HG02588 (cell line): ENCODE results near the gene MRPL51.
"Not testable (repeated sequence)": the region's sequence is repeated elsewhere in the genome, so short reads cannot be mapped to it uniquely, and the experiment has no call there.

Source experiments
- ATAC-seq: cut with Tn5 transposase; IDR thresholded peaks from one replicate; pipeline ENCODE4 v1.9.1; 2021; ENCODE audit warnings: mild to moderate bottlenecking, moderate library complexity; ENCODE audit not compliant: unreplicated experiment

MRPL51 gene

GRCh38 chr12:6489449-6489848, 3.6 kb downstream of the MRPL51 start:
- no peak for ATAC-seq

GRCh38 chr12:6488240-6488639, 4.8 kb downstream of the MRPL51 start:
- ATAC-seq: no peak

DNA sequence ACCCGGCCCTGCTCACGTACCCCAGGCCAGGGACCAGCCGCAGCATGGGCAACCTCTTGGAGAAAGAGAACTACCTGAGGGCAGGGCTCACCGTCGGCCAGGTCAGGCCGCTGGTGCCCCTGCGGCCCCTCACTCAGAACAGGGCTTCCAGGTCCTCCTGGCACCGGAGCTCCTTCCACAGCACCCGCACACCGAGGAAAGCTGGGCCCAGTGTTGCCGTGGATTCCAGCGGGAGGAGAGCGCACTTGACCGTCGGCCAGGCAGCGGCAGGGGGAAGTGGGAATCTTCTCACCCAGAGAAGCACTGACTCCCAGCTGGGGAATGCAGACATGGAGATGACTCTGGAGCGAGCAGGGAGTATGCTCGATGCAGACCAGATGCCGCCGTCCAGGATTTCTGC, 14.6 kb downstream of the MRPL51 start:
- ATAC-seq: no peak

GRCh38 chr12:6477601-6478377, 15.3 kb downstream of the MRPL51 start:
- not testable (repeated sequence) for ATAC-seq

GRCh38 chr12:6476489-6476888, 16.6 kb downstream of the MRPL51 start:
- no peak for ATAC-seq

DNA sequence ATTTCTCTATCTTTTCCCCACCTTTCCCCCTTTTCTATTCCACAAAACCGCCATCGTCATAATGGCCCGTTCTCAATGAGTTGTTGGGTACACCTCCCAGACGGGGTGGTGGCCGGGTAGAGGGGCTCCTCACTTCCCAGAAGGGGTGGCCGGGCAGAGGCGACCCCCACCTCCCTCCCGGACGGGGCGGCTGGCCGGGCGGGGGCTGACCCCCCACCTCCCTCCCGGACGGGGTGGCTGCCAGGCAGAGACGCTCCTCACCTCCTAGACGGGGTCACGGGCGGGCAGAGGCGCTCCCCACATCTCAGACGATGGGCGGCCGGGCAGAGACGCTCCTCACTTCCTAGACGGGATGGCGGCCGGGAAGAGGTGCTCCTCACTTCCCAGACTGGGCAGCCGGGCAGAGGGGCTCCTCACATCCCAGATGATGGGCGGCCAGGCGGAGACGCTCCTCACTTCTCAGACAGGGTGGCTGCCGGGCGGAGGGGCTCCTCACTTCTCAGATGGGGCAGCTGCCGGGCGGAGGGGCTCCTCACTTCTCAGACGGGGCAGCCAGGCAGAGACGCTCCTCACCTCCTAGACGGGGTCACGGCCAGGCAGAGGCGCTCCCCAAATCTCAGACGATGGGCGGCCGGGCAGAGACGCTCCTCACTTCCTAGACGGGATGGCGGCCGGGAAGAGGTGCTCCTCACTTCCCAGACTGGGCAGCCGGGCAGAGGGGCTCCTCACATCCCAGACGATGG, 17.7 kb downstream of the MRPL51 start:
- ATAC-seq: not testable (repeated sequence)

DNA sequence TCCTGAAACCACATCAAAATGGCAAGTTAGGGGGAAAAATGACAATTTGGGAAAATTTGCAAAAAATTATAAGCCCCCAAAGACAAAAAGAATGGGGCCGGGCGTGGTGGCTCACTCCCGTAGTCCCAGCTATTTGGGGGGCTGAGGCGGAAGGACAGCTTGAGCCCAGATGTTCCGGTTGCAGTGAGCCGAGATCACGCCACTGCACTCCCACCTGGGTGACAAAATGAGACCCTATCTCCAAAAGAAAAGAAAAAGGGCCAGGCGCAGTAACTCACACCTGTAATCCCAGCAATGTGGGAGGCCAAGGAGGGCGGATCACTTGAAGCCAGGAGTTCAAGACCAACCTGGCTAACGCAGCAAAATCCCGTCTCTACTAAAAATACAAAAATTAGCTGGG, 20.6 kb downstream of the MRPL51 start:
- ATAC-seq: no peak

DNA sequence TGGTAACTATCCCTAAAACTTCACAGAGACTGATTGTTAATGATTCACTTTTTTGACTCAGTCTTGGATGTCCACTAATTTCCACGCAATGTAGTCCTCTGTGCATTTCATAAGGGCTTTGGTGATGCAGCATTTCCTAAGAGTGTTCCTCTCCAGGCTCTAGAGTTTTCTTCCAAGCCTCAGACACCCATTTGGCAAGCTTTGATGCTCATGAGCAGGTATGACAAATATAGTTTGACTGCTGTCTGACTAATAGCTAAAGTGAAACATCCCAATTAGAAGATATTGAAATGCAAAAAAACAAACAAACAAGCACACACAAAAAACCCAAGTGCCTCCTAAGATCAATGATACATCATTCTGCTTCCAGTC, 21.1 kb downstream of the MRPL51 start:
- no peak for ATAC-seq

GRCh38 chr12:6470375-6471163, 22.5 kb downstream of the MRPL51 start, which contains the start of gene VAMP1:
Gene VAMP1, minus strand, starts transcription at chr12:6470677. Its CDS starts 146 bp downstream, at chr12:6470531.
- ATAC-seq: peak; percentile 88

GRCh38 chr12:6469609-6470374, 23.3 kb downstream of the MRPL51 start:
- ATAC-seq: no peak

- no peak for ATAC-seq
These were observed 24.0 kb downstream of the MRPL51 start for GRCh38 chr12:6469092-6469491.

GRCh38 chr12:6468283-6468575, 24.8 kb downstream of the MRPL51 start:
- no peak for ATAC-seq

GRCh38 chr12:6467571-6468282, 25.3 kb downstream of the MRPL51 start:
- not testable (repeated sequence) for ATAC-seq

DNA sequence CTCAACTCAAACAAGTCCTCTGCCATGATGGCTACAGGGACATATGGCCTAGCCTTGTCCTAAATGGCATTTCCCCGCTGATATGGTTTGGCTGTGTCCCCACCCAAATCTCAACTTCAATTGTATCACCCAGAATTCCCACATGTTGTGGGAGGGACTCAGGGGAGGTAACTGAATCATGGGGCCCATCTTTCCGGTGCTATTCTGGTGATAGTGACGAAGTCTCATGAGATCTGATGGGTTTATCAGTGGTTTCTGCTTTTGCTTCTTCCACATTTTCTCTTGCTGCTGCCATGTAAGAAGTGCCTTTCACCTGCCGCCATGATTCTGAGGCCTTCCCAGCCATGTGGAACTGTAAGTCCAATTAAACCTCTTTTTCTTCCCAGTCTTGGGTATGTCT, 26.3 kb downstream of the MRPL51 start:
- ATAC-seq: not testable (repeated sequence)

GRCh38 chr12:6466184-6466573, 26.9 kb downstream of the MRPL51 start:
- no peak for ATAC-seq

GRCh38 chr12:6465467-6466183, 27.4 kb downstream of the MRPL51 start:
- no peak for ATAC-seq

DNA sequence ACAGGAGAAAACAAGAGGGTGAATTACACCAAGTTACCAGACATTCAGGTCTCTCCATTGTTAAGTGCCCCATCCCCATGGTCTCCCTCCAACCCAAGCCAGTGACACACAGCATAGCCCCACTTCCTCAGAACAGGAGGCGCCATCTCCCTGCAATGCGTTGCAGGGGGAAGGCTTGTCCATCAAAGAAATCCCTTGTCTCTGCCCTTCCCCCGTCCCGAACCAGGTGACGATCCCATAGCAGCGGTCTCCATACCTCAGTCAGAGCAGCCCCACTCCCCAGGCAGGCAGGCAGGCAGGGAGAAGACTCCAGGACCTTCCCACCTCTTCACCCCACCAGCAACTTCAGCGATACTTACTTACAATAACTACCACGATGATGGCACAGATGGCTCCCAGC, 28.5 kb downstream of the MRPL51 start:
- no peak for ATAC-seq

- ATAC-seq: no peak
These were observed 29.2 kb downstream of the MRPL51 start for GRCh38 chr12:6463858-6464257.

DNA sequence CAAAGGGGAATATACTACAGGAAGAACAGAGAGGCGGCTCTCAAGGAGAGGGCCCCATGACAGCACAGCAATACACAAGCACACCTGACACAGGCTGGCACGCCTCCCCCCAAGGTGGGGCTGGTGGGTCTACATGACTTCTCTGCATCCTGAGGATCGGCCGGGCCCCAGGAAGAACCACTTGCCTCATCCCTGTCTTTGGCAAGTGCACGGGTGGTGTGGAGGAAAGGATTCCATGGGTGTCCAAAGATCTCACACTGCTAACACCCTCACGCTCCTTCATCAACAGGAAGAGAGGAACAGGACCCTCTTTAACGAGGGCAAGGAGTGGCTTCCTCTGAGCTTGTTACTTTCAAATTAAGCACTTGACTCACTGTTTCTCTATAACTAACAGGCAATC, 29.8 kb downstream of the MRPL51 start:
- no peak for ATAC-seq
